ENCODE measurements around the gene ZFHX3.

Gene ZFHX3

DNA sequence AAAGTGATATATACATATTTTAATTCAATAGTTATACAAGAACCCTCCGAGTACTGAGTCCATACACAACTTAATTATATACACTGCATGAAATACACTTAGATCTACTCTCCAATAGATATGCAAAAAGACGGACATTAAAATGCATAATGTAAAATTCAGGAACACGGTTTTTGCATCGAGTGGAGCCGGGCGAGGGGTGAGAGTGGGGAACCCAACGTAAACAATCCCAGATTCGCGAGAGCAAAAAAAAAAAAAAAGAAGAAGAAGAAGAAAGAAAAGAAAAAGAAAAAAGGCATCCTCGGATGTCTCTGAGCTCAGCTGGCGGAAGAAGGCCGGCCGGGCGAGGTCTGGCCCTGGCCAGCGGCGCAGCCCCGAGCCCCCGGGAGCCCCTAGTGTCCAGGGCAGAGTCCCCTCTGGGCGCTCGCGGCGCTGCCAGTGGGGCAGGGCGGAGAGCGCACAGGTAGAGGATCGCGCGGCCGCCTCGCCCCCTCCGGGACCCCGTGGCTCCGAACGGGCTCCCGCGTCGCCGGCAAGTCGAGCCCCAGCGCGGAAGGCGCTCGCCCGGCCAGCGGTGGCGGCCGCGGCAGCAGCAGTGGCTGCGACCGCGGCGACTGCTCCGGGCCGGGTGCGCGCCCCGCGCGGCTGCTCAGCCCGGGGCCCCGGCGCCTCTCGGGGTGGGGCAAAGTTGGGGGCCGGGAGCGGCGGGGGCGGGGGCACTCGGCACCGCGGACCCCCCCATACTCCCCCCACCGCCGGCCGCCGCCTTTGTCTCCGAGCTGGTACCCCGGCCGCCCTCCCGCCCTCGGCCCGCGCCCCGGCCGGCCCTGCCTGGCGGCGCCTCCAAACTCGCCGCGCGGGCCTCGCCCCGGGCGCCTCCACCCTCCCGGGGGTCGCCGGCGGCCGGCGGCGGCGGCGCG lies 9.6 kb upstream of the ZFHX3 start:
- DNase-seq (ENCODE audit: low read depth, low spot score): no peak

DNA sequence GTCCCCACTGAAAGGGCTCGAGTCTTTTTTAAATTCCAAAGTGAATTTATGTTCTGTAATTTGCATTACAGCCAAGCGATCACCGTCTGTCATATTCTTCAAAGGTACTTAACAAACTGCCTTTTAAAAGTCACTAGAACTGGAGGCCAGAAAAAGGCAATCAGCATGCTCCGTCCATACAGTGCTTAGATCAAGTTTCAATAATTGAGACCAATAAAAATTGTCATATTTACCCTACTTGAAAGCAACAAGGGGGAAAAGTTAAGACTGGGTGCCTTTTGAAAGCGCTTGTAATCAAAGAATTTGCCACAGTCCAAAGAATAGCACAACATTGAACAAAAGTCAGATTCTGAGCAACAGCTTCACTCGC lies 9.0 kb upstream of the ZFHX3 start:
- DNase-seq (ENCODE audit: low read depth, low spot score): no peak

DNA sequence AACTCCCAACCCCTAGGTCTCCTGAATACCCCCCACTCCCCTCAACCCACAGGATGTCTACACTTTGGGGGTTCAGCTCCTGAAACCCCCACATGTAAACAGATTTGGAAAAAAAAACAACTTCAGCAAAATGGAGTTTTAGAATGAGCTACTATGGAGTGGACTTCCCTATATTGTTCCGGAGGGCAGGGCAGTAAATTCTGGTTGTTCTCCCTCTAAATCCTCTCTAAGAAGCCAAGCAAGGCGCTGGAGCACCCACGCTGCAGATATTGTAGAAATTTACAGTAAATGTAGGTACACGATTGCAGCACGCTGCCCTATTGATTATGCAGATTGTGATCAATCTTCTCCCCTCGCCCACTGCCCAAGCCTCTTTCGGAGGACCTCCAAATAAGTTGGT lies 8.5 kb upstream of the ZFHX3 start:
- no peak for DNase-seq (ENCODE audit: low read depth, low spot score)

DNA sequence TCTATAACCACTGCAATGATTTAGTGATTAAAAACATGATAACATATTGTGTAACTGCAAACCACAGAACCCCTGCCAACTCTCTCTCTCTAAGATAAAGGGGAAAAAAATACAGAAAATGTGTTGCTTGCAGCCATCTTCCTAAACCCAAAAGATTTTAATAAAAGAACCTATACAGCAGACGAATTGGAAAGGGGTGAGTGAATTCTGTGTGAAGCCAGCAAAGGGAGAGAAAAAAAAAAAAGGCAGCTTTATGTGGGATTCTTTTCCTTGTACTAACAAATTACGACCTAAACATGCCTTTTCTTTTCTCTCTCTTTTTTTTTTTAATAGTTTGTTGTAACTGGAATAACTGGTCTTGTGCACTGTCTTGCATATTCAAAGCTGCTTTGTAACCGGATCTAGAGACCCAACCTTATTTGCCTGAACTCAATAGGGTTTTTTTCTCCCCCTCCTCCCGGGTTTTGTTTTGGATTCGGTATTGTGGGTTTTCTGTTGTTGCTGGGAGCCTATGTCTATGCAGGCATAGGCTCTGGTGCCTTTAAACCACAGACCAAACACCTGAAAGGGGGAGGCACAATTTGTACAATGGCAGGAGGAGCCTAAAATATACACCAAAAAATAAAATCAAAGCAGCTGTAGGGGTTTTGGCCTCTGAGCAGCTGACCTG lies 7.0 kb upstream of the ZFHX3 start:
- no peak for DNase-seq (ENCODE audit: low read depth, low spot score)

DNA sequence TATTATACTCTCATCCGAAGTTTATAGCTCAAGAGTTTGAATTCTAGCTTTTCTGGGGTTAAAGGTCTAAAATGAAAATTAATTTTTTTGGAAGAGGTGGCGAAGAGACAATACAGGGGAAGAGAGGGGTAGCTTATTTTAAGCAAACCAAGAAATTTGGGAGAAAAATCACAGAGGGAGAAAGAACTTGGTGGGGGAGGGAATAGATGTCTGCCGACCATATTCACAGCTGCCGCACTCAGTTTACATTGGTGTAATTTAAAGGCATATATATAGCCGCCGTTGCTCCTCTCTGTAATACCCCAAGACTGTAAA lies 6.5 kb upstream of the ZFHX3 start:
- no peak for DNase-seq (ENCODE audit: low read depth, low spot score)

DNA sequence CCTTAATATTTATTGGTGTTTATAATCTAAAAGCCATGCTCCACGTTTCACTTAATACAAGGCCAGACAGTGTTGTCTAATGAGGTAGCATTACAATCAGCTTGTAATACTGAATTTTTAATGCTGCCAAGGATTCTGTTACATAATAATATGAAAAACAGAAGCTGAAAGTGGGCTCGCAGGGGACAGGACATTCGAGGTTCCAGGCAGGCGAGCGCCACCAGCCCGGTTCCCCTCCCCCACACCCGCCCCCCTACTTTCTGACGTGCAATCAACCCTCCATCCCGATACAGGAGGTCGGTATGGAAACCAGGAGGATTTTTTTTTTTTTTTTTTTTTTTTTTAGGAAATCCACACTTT lies 6.2 kb upstream of the ZFHX3 start:
- no peak for DNase-seq (ENCODE audit: low read depth, low spot score)

DNA sequence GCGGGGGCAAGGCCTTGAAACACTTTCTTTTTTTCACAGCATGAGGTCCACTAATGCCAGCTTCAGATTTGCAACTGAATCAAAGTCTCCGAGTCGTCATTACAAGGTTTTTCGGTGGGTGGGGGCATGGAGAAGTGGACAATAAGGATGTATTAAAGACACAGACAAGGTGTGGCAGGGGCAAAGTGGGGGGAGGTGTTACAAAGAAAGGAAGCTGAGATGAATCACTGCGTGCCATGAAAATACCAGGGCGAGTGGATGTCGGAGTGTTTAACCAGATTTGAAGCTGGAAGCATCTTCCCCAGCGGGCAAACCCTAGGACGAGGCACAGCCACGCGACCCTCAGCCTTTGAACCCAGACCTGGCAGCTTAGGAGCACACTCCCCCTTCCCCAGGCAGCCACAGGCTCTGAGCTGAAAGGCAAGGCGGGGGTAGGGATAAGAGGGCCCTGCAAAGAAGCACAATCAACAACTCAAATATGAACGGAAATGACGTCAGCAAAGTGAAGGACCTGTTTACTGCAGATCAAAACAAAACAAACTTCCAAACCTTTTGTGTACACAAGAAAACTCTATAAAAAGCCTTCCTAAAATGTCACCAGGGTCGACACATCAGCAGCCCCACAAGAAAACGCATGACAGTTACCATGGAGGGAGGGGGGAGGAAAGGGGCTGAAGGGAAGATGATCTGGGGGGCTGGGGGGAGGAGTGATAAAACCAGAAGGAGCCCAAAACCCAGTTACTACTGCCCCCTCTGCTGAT lies 5.6 kb upstream of the ZFHX3 start:
- DNase-seq (ENCODE audit: low read depth, low spot score): no peak

DNA sequence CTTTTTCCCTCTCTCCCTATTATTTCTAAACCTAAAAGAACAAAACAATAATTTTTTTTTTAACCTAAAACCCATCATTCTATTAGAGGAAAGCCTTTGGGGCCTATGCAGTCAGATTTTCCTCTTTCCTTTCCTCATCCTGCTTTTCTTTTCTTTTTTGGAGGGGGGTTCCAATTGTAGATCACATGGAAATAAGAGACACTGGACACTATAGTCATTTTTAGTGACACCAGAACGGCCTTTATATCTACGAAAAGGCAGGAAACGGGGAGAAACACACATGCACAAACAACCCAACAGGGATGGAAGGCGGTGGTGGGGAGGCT lies 5.1 kb upstream of the ZFHX3 start:
- DNase-seq (ENCODE audit: low read depth, low spot score): no peak

DNA sequence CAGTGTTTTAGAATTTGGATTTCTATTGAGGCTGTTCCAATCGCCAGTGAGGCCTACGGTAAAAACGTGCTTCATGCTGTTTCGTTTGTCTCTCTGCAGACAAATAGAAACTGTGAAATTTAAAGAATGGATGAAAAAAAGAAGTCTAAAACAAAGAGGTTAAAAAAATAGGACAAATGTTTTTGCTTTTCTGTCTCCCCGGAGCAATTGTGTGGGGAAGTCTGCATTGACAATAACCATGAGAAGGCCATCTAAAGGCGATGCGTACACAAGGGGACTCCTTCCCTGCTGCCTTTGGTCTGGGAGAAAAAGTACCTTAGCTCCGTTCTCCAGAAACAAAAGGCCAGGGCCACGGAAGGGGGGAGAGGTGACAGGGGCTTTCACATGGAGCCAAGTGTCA lies 4.6 kb upstream of the ZFHX3 start:
- DNase-seq (ENCODE audit: low read depth, low spot score): no peak

DNA sequence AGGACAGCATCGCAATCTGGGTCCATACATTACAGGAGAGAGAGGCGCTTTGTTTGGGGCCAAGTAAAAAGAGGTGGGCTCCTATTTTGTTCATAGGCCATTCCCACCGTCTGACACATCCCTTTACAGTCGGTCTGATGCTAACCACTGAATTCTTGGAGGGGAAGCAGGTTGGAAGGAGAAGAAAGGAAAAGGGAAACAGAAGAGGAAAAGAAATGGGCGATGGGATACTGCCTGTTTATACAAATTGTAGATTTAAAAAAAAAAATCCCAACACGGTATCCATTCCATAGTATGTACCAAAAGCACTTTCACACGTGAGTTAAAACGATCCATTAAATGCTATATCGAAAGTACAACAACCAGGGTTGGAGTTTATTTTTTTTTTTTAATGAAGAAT lies 4.0 kb upstream of the ZFHX3 start:
- no peak for DNase-seq (ENCODE audit: low read depth, low spot score)

DNA sequence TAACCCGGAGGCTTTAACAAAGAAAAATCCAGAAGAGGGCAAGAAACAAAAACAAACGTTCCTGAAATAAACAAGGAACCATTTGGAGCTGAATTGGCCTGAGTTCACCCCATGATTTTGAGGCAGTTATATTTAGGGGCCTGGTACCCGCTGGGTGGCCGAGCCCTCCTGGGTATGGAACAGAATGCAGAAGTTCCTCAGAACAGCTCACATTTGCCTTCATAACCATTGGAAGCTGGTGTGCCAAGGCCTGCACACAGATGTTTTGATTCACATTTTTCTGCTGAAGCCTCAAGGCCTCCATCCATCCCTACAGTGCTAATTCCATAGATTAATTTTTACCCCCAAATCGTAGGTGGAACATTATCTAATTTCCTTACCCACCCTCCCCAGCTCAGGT lies 3.3 kb upstream of the ZFHX3 start:
- no peak for DNase-seq (ENCODE audit: low read depth, low spot score)

DNA sequence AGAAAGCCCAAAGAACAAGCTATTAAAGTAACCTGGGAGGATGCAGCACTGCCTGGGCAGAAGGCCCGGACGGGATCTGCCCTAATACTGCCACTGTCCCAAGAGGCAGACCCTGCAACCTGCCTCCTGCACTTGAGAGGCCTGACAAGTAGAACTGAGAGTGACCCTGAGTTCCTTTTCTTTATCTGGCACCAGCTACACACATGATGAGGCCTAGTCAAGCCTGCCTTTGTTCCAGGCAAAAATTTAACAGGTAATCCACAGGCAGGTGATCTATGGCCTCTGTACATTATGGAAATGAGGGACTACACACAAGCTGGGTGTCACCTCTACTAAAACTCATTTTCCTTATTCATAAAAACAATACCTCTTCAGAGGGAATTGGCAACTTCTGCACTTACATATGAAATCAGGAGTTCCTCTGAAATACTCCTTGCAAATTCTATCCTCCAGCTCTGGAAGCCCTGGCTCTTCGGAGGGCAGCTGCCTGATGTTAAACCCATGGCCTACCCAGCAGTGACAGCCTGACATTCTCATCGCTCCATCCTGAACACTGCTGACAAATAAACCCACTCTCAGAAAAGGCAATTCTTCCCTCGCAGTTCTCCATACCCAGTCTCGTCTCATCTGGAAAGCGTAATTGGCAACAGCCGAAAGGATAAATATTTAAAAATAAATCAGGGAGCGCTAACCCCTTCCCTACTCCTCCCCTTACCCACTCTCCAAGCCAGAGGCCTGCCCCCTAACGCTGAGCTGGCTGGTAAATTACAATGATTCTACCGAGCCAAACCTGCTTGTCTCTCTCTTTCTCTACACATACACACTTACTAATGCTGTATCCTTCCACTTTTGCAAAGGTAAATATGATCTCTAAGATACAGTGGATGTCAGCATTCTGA lies 2.5 kb upstream of the ZFHX3 start:
- no peak for DNase-seq (ENCODE audit: low read depth, low spot score)

DNA sequence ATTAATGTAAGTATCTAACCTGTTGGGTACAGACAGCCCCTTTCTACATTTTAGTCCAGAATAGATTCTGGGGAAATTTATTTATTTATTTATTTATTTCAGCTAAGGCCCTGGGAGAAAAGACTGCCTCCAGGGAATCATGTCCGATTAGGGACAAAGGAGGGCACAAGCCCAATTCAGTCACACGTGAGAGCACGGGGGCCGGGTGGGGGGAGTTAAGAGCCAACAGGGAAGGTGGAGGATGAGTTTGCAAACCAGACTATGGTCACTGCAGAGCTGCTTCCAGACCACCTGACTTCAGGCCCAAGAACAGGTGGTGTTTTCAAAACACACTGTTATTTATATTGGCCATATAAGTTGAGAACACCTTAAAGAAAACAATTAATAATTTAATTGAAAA lies 1.6 kb upstream of the ZFHX3 start:
- no peak for DNase-seq (ENCODE audit: low read depth, low spot score)

DNA sequence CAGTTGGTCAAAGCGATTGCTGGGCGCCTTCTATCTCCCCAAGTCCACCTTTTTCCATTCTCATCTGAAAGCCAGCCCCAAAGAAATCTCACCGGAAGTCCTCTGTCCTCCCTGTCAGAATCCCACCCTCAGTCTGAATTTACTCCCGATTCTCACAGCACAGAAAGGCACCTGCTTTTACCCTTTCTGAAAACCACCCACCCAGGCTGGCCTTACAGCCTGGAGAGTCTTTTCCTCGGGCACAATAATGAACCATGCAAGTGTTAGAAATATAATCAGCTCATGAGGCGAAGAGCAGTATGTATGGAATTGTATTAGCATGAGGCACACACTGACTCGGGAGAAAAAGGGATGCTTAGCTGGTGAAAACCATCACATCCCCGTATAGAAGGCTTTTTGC lies 1.2 kb upstream of the ZFHX3 start:
- no peak for DNase-seq (ENCODE audit: low read depth, low spot score)

DNA sequence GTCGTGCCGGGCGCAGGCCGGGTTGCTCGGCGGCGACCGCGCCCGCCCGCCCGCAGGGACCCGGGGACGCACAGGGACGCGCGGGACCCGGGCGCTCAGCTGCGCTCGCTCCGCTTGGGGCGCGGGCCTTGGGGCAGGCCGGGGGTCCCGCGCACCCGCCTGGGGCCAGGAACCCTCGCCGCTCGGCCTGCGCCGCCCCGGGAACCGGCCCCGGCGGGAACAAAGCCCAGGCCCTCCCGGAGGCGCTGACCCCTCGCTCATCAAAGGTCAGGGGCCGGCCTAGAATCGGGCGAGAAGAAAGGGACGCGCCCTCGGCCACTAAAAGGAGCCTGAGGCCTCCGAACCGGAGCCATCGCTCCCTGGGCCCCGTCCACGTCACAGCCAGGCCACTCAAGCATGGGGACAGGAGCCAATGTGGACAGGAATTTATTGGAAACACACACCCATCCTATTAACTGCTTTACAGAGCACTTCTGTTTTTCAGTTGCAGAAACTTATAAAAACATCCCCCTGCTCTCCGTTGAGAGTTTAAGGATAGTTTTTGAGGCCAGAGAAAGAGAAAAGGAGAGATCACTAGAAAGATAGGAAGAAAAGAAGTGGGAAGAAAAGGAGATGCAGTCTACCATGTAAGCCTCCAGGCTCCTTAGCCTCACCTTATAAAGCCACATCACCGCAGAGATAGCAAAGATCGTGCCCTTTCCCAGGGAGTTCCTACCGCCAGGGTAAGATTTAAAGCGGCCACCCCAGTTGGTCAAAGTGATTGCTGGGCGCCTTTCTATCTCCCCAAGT lies 558 bp upstream of the ZFHX3 start:
- no peak for DNase-seq (ENCODE audit: low read depth, low spot score)

DNA sequence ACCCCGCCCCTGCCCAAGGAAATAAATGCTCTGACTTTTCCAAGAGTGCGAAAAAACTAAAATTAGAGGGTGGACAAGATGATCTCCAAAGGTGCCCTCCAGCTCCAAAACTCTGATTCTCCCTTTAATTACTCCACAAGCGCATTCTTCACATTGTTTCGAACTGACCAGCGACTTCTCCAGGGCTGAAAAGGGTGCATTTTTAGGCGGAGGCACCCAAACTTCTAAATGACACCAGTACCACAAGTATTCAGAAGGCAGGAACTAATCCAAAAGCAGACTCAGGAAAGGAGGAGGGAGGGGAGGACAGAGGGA lies 750 bp downstream of the ZFHX3 start:
- DNase-seq (ENCODE audit: low read depth, low spot score): no peak

DNA sequence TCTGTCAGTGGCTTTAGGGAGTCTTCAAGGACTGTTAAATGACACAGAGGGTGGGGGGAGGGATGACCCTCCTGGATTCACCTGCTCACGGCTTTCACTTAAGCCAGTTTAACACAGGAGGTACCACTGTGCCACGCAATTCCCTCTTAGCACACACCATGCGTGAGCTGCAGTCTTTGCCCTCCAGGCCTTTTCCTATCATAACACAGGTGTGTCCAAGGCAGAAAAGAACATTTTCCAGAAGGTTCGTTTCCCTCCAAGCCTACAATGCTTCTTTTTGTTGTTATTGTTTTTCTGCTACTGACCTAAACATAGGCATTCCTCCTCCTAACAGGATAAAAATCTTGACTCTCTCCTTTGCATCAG lies 1.1 kb downstream of the ZFHX3 start:
- no peak for DNase-seq (ENCODE audit: low read depth, low spot score)

DNA sequence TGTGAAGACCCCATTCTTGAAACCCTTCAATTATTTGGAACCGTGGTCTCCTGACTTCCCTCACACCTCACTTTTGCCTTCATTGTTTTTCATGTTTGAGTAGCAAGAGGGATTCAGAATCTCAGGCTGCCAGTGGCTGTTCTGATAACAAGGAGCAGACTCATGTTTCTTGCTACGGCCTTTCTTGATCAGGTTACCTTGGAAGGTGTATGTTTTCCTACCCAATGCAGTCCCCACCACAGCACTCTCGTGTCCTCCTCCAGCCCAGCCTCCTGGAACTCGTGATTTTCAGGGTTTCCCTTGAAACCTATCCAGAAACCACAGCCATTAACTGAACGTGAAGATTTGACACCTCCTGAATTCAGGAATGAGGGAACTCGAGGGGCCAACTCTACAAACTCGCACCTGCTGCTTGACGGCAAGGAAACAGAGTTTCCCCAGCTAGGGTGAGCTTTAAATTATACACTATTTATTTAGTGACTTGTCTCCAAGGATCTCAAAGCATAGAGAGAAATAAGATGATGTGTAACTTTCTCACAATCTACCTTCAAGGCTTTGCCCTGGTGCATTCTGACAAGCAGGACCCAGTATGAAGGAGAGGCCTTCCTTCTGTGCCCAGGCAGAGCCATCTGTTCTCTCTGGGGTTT lies 1.6 kb downstream of the ZFHX3 start:
- no peak for DNase-seq (ENCODE audit: low read depth, low spot score)

DNA sequence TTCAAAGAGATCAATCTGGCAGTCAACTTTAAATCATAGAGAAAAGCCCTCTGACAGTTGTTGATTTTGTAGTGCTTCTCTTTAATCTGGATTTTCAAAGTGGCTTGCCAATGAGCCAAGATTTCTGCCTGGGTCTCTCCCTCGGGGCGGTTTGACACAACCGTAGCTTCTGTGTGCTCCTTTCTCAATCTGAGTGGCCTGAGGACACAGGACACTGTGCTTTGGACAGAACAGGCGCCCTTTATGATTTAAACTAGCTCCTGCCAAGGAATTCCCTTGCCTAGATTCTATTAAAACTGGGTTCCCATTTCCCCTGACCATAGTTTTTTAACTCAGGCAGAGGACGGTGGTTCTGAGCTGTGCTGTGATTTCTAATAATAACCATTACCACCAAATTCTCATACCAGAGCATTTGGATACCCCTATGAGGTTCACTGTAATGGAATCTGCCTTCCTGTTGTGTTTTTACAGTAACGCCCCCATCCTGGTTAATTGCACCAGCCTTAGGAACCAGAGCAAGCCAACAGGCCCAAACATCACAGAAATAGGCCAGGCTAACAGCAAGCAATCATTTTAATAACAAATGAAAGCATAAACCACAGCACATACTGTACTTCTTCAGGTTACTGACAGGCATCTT lies 4.0 kb downstream of the ZFHX3 start:
- DNase-seq (ENCODE audit: low read depth, low spot score): no peak

DNA sequence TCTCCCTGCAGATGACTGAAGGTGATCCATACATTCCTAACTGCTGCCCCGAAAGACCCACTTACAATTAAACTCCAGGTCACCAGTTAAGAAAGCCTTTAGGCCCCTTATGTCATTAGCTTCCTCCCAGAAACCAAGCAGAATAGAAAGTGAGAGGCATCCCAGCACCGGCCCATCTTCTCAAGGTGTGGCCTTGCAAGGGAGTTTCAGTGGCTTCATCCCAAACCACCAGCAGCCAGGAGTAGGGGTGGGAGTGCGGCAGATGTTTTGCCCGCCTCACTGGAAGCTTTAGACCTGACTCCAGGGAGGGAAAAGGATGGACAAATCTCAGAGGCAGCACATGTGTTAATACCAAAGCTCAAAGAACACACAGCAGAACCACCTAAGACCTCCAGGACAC lies 5.1 kb downstream of the ZFHX3 start:
- DNase-seq (ENCODE audit: low read depth, low spot score): no peak

Measured in activated CD4-positive, CD25-positive, alpha-beta regulatory T cell treated with anti-CD3 and anti-CD28 coated beads, Interleukin-2, amount 50 U/mL, for 16 hours (primary cell).